ENCODE results near the gene PLN.

The PLN gene

GRCh38 chr6:118505656-118506055, 42.4 kb upstream of the PLN start:
- no peak overlapping the region for H3K4me3 ChIP-seq (ENCODE audit: low read depth, low read length)
- no peak for TF ChIP-seq CTCF (IDR thresholded peaks at IDR 0.05; ENCODE audit: low read depth, low read length)
- in situ Hi-C loops (cut with HindIII; ENCODE audit: low sequenced_read_pairs), result no loop called here
- no peak for DNase-seq (ENCODE audit: low read depth, low spot score)

- no peak for TF ChIP-seq CTCF (IDR thresholded peaks at IDR 0.05; ENCODE audit: low read depth, low read length)
- DNase-seq (ENCODE audit: low read depth, low spot score), result no peak
- in situ Hi-C loops (cut with HindIII; ENCODE audit: low sequenced_read_pairs), result no loop called here
- no peak overlapping the region for H3K4me3 ChIP-seq (ENCODE audit: low read depth, low read length)
Observed at GRCh38 chr6:118506071-118506638, 41.9 kb upstream of the PLN start.

GRCh38 chr6:118507636-118508035, 40.5 kb upstream of the PLN start:
- DNase-seq (ENCODE audit: low read depth, low spot score), result no peak
- no peak overlapping the region for H3K4me3 ChIP-seq (ENCODE audit: low read depth, low read length)
- no peak for TF ChIP-seq CTCF (IDR thresholded peaks at IDR 0.05; ENCODE audit: low read depth, low read length)
- in situ Hi-C loops (cut with HindIII; ENCODE audit: low sequenced_read_pairs), result no loop called here

GRCh38 chr6:118509009-118509617, 39.0 kb upstream of the PLN start:
- no peak overlapping the region for H3K4me3 ChIP-seq (ENCODE audit: low read depth, low read length)
- in situ Hi-C loops (cut with HindIII; ENCODE audit: low sequenced_read_pairs), result no loop called here
- DNase-seq (ENCODE audit: low read depth, low spot score), result peak; percentile 54
- peak; percentile 83 for TF ChIP-seq CTCF (IDR thresholded peaks at IDR 0.05; ENCODE audit: low read depth, low read length)

- in situ Hi-C loops (cut with HindIII; ENCODE audit: low sequenced_read_pairs), result no loop called here
- H3K4me3 ChIP-seq (ENCODE audit: low read depth, low read length), result no peak overlapping the region
- no peak for DNase-seq (ENCODE audit: low read depth, low spot score)
- no peak for TF ChIP-seq CTCF (IDR thresholded peaks at IDR 0.05; ENCODE audit: low read depth, low read length)
Observed at GRCh38 chr6:118511930-118512715, 36.0 kb upstream of the PLN start.

- no peak for TF ChIP-seq CTCF (IDR thresholded peaks at IDR 0.05; ENCODE audit: low read depth, low read length)
- in situ Hi-C loops (cut with HindIII; ENCODE audit: low sequenced_read_pairs), result no loop called here
- DNase-seq (ENCODE audit: low read depth, low spot score), result no peak
- H3K4me3 ChIP-seq (ENCODE audit: low read depth, low read length), result no peak overlapping the region
Observed at GRCh38 chr6:118514689-118515088, 33.4 kb upstream of the PLN start.
